Measurements from ENCODE around the gene TRIP12. TPM values are rescaled to one million over a fixed set of nuclear protein-coding genes. Genes with fewer than 3 reads are reported as not detected.

The TRIP12 gene
- total and polyA plus RNA-seq, 2 of the 8 experiments (the other 6 are each of a cell fraction or from before 2014, with no cell fraction given), result 23.1 to 174 TPM

DNA sequence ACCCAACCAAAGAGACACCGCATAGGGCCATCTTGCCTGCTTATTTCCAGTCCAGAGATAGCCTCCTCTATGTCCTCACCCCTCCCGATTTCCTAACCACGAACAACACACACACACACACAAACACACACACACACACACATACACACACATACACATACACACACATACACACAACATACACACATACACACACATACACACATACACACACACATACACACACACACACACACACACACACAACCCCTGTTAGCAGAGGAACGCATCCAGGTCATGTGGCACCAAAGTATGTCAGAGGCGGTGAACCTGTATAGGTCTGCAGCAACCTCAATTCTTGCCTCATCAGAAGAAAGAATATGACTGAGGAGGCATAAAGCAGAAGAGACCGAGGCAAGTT, 188.9 kb downstream of the TRIP12 start:
- H4K8ac ChIP-seq (ENCODE audit: extremely low read depth, insufficient read depth, low read length), result no peak overlapping the region
- H3K23ac ChIP-seq (ENCODE audit: insufficient read length), result no peak overlapping the region
- no peak for FAIRE-seq
- H3K4me2 ChIP-seq (ENCODE audit: insufficient read depth in 1 of 2, low read depth in 2 of 2, low read length in 2 of 2), result no peak overlapping the region; a peak in 1 of 4 replicates
- H3K4me3 ChIP-seq (ENCODE audit: extremely low read depth in 1 of 4, insufficient read depth in 2 of 4, low read depth in 3 of 4, low read length in 4 of 4), result no peak overlapping the region
- H2AK5ac ChIP-seq (ENCODE audit: low read depth, low read length), result peak overlapping the region; percentile 99
- H3K14ac ChIP-seq (ENCODE audit: insufficient read length), result no peak overlapping the region
- no peaks in the 10 kb centered on the region for H4K20me1 ChIP-seq (replicated peaks in 1 of 2; ENCODE audit: control insufficient read depth in 1 of 2, insufficient read depth in 2 of 2, low read length in 2 of 2)
- peak overlapping the region; percentile 39; the same call in 1 of the 2 replicates for H3K18ac ChIP-seq (ENCODE audit: extremely low read depth, low read length)
- H2BK20ac ChIP-seq (ENCODE audit: low read length), result peak overlapping the region; percentile 100
- peak overlapping the region; percentile 99 for H2BK12ac ChIP-seq (ENCODE audit: low read depth, low read length)
- peaks cover 4% of the 10 kb centered on the region; the same call in 1 of the 2 replicates for H3K23me2 ChIP-seq (ENCODE audit: low read depth, low read length)
- DNase-seq (ENCODE audit: low read depth in 1 of 2, low spot score in 2 of 2), result no peak
- no peak overlapping the region for H3K27ac ChIP-seq (ENCODE audit: low read depth, low read length)
- H4K5ac ChIP-seq (ENCODE audit: insufficient read length, low read depth, low read length), result no peak overlapping the region
- H3K4me1 ChIP-seq (replicated peaks in 1 of 4; ENCODE audit: control insufficient read depth in 3 of 4, insufficient read depth in 4 of 4, low read length in 3 of 4), result peaks cover 4 to 12% (median 8%) of the 10 kb centered on the region in 4 experiments
- H3K27me3 ChIP-seq (replicated peaks in 1 of 4; ENCODE audit: control insufficient read depth in 3 of 4, extremely low read depth in 1 of 4, insufficient read depth in 3 of 4, low read length in 3 of 4), result 0 out of 7 replicates have a peak, but pooled peaks cover 0 to 2% (median 0%) of the 10 kb centered on the region in 4 experiments
- H3K56ac ChIP-seq (replicated peaks; ENCODE audit: insufficient read length, low read depth, low read length), result no peak overlapping the region
- peak overlapping the region; percentile 22 for H4K91ac ChIP-seq (replicated peaks; ENCODE audit: insufficient read length, low read length)
- H2BK5ac ChIP-seq (ENCODE audit: low read depth, low read length), result peak overlapping the region; percentile 88
- H3K36me3 ChIP-seq (ENCODE audit: control insufficient read depth in 2 of 4, insufficient read depth in 4 of 4, low read length in 3 of 4), result no peaks in the 10 kb centered on the region
- H2BK15ac ChIP-seq (ENCODE audit: low read length), result peak overlapping the region; percentile 55; the same call in 1 of the 2 replicates
- WGBS, 2 experiments (ENCODE audit: extremely low coverage in 1 of 2, insufficient coverage in 1 of 2, insufficient read length in 1 of 2, insufficient replicate concordance in 2 of 2, low coverage in 1 of 2, low lambda C conversion rate in 2 of 2, missing lambda C conversion rate in 1 of 2), result 90% methylated on average over 6 of the region's 6 CpGs; no CpG with 5 or more reads in 1 of the 2 experiments
- no peak overlapping the region for H3K4ac ChIP-seq (replicated peaks; ENCODE audit: insufficient read length, low read depth, low read length)
- no peak overlapping the region for H2AFZ ChIP-seq (ENCODE audit: low read length)
- no peak overlapping the region for H3K9ac ChIP-seq (replicated peaks in 1 of 4; ENCODE audit: extremely low read depth in 1 of 4, low read depth in 3 of 4, low read length in 3 of 4)
- peaks cover 9 to 11% of the 10 kb centered on the region in 2 experiments; a peak in 3 of 4 replicates for H3K9me3 ChIP-seq (ENCODE audit: insufficient read depth in 2 of 2, low read depth in 1 of 2, low read length in 1 of 2)
- no peak overlapping the region for H2BK120ac ChIP-seq (replicated peaks; ENCODE audit: low read depth, low read length)
- H3K79me2 ChIP-seq (ENCODE audit: control insufficient read depth in 1 of 2, insufficient read depth in 2 of 2, low read length in 2 of 2), result no peaks in the 10 kb centered on the region
- ChIA-PET CTCF (ENCODE audit: partially characterized antibody) (no interaction called here), POLR2A (ENCODE audit: partially characterized antibody) (no interaction called here)
- no peaks in the 10 kb centered on the region for H3K79me1 ChIP-seq (ENCODE audit: low read depth, low read length)
- TF ChIP-seq PHF8 (conservative IDR thresholded peaks at IDR 0.05; ENCODE audit: low read depth, low read length) (no peak), SRF (IDR thresholded peaks at IDR 0.05; ENCODE audit: low read depth, low read length) (no peak), BACH1 (IDR thresholded peaks at IDR 0.05; ENCODE audit: low read length) (no peak), EP300 (IDR thresholded peaks at IDR 0.05; ENCODE audit: borderline replicate concordance in 1 of 2, low read depth in 2 of 2, low read length in 2 of 2) (no peak), BCL11A (IDR thresholded peaks at IDR 0.05; ENCODE audit: low read depth in 2 of 2, low read length in 2 of 2) (no peak), TAF7 (optimal IDR thresholded peaks at IDR 0.05; ENCODE audit: borderline replicate concordance, low read depth, low read length) (no peak), RNF2 (IDR thresholded peaks at IDR 0.05; ENCODE audit: borderline replicate concordance, low read depth, low read length, missing control alignments, poor library complexity, severe bottlenecking) (no peak), RBBP5 (IDR thresholded peaks at IDR 0.05; ENCODE audit: borderline replicate concordance, low read depth, low read length) (no peak), SP4 (IDR thresholded peaks at IDR 0.05; ENCODE audit: low read length) (no peak), JUND (IDR thresholded peaks at IDR 0.05; ENCODE audit: low read length) (no peak), SIX5 (IDR thresholded peaks at IDR 0.05; ENCODE audit: low read depth, low read length) (no peak), POU5F1 (IDR thresholded peaks at IDR 0.05; ENCODE audit: low read depth, low read length) (no peak)
- TF ChIP-seq, protein P1, sequence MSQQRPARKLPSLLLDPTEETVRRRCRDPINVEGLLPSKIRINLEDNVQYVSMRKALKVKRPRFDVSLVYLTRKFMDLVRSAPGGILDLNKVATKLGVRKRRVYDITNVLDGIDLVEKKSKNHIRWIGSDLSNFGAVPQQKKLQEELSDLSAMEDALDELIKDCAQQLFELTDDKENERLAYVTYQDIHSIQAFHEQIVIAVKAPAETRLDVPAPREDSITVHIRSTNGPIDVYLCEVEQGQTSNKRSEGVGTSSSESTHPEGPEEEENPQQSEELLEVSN (IDR thresholded peaks at IDR 0.05), result no peak
